ENCODE measurements around the gene MGAT3. TPM values are rescaled to one million over a fixed set of nuclear protein-coding genes. Genes with fewer than 3 reads are reported as not detected.

The MGAT3 gene
- total RNA-seq, 1 experiment from 2014 or later, result 0.20 TPM

- H3K4me1 ChIP-seq (ENCODE audit: control insufficient read depth in 1 of 2, insufficient read depth in 2 of 2, low read length in 2 of 2), result no peaks in the 10 kb centered on the region
- no peaks in the 10 kb centered on the region for H3K27me3 ChIP-seq (ENCODE audit: insufficient read depth, low read length)
- H3K79me2 ChIP-seq (ENCODE audit: insufficient read depth, low read length), result no peaks in the 10 kb centered on the region
- H3K4me3 ChIP-seq (replicated peaks in 1 of 2; ENCODE audit: low read depth in 1 of 2, low read length in 2 of 2), result no peak overlapping the region
- intact Hi-C loops (cut with micrococcal nuclease), result no loop called here
- H3K9ac ChIP-seq (ENCODE audit: low read length), result no peak overlapping the region
- ChIA-PET RAD21 (ENCODE audit: low non-redundant PET in 1 of 2, low total read pairs in 2 of 2, uncharacterized antibody in 2 of 2, unreplicated experiment in 2 of 2) (no interaction called here), CTCF (no interaction called here), POLR2A (no interaction called here)
- H3K4me2 ChIP-seq (ENCODE audit: low read length), result no peak overlapping the region
- TF ChIP-seq JUND (IDR thresholded peaks at IDR 0.05) (no peak), FOSL1 (IDR thresholded peaks at IDR 0.05; ENCODE audit: low read depth) (no peak), EZH2phosphoT487 (IDR thresholded peaks at IDR 0.05; ENCODE audit: borderline replicate concordance) (no peak), POLR2A (IDR thresholded peaks at IDR 0.05; ENCODE audit: borderline replicate concordance, extremely low read depth, insufficient read depth, insufficient read length) (no peak)
- H3K36me3 ChIP-seq (ENCODE audit: control insufficient read depth in 1 of 2, insufficient read depth in 2 of 2, low read length in 2 of 2), result peaks cover 18 to 20% of the 10 kb centered on the region in 2 experiments; a peak in 3 of 4 replicates
- H3K27ac ChIP-seq (ENCODE audit: low read depth, low read length), result no peak overlapping the region
- ATAC-seq, result no peak
- no peaks in the 10 kb centered on the region for H3K9me3 ChIP-seq (ENCODE audit: control insufficient read depth in 1 of 2, insufficient read depth in 1 of 2, low read depth in 1 of 2, low read length in 2 of 2)
- BruUV-seq (replicated peaks), result no TSS peak
- no peak overlapping the region for H2AFZ ChIP-seq (ENCODE audit: low read depth, low read length, poor library complexity, severe bottlenecking)
- no peaks in the 10 kb centered on the region for H3K9me2 ChIP-seq (ENCODE audit: insufficient read depth)
- no peaks in the 10 kb centered on the region for H4K20me1 ChIP-seq (ENCODE audit: insufficient read depth)
- DNase-seq (ENCODE audit: low read depth, low spot score), result no peak
Observed at GRCh38 chr22:39419096-39419495, 37.7 kb upstream of the MGAT3 start.

GRCh38 chr22:39419911-39420310 lies 36.9 kb upstream of the MGAT3 start:
- RAD21 ChIA-PET (ENCODE audit: low non-redundant PET in 1 of 2, low total read pairs in 2 of 2, uncharacterized antibody in 2 of 2, unreplicated experiment in 2 of 2), result no interaction called here
- CTCF ChIA-PET, result no interaction called here
- Histone ChIP-seq H4K20me1 (ENCODE audit: insufficient read depth) (no peaks in the 10 kb centered on the region), H3K4me1 (ENCODE audit: control insufficient read depth in 1 of 2, insufficient read depth in 2 of 2, low read length in 2 of 2) (no peaks in the 10 kb centered on the region), H3K4me2 (ENCODE audit: low read length) (no peak overlapping the region), H3K27ac (ENCODE audit: low read depth, low read length) (no peak overlapping the region), H3K9me2 (ENCODE audit: insufficient read depth) (no peaks in the 10 kb centered on the region), H3K4me3 (replicated peaks in 1 of 2; ENCODE audit: low read depth in 1 of 2, low read length in 2 of 2) (no peak overlapping the region), H2AFZ (ENCODE audit: low read depth, low read length, poor library complexity, severe bottlenecking) (no peak overlapping the region), H3K36me3 (ENCODE audit: control insufficient read depth in 1 of 2, insufficient read depth in 2 of 2, low read length in 2 of 2) (peaks cover 22% of the 10 kb centered on the region in 2 experiments; a peak in 3 of 4 replicates), H3K9ac (ENCODE audit: low read length) (no peak overlapping the region), H3K9me3 (ENCODE audit: control insufficient read depth in 1 of 2, insufficient read depth in 1 of 2, low read depth in 1 of 2, low read length in 2 of 2) (no peaks in the 10 kb centered on the region), H3K79me2 (ENCODE audit: insufficient read depth, low read length) (no peaks in the 10 kb centered on the region), H3K27me3 (ENCODE audit: insufficient read depth, low read length) (no peaks in the 10 kb centered on the region)
- ATAC-seq, result no peak
- intact Hi-C loops (cut with micrococcal nuclease), result no loop called here
- BruUV-seq (replicated peaks), result no TSS peak
- no peak for DNase-seq (ENCODE audit: low read depth, low spot score)
- no peak for TF ChIP-seq POLR2AphosphoS5 (IDR thresholded peaks at IDR 0.05; ENCODE audit: low read depth, low read length)
- TF ChIP-seq FOSL1 (IDR thresholded peaks at IDR 0.05; ENCODE audit: low read depth), result no peak
- no peak for TF ChIP-seq POLR2A (IDR thresholded peaks at IDR 0.05; ENCODE audit: borderline replicate concordance, extremely low read depth, insufficient read depth, insufficient read length)
- no peak for TF ChIP-seq EGR1 (IDR thresholded peaks at IDR 0.05; ENCODE audit: low read depth)
- no peak for TF ChIP-seq EZH2 (IDR thresholded peaks at IDR 0.05)
- no peak for TF ChIP-seq CTCF (IDR thresholded peaks at IDR 0.05 in 2 of 3, conservative IDR thresholded peaks at IDR 0.05 in 1 of 3; ENCODE audit: borderline replicate concordance in 1 of 3, insufficient read depth in 1 of 3, low read depth in 2 of 3, low read length in 2 of 3)
- TF ChIP-seq SIN3A (IDR thresholded peaks at IDR 0.05; ENCODE audit: low read depth), result no peak
- TF ChIP-seq ZNF274 (IDR thresholded peaks at IDR 0.05; ENCODE audit: low read depth, low read length), result no peak
- no peak for TF ChIP-seq YY1 (IDR thresholded peaks at IDR 0.05; ENCODE audit: extremely low read depth, insufficient replicate concordance, low read depth, low read length)
- TF ChIP-seq TCF7L2 (IDR thresholded peaks at IDR 0.05; ENCODE audit: borderline replicate concordance, extremely low read depth, insufficient read depth, insufficient read length), result no peak
- no peak for TF ChIP-seq ELF1 (IDR thresholded peaks at IDR 0.05; ENCODE audit: borderline replicate concordance, low read depth)
- no peak for TF ChIP-seq CEBPB (IDR thresholded peaks at IDR 0.05; ENCODE audit: low read depth)
- TF ChIP-seq ZBTB33 (IDR thresholded peaks at IDR 0.05; ENCODE audit: extremely low read depth, insufficient replicate concordance, low read length), result no peak
- POLR2A ChIA-PET, result no interaction called here

All from HCT116 (cell line).